CD4-positive, alpha-beta T cell treated with Interleukin-15 for 4 hours (primary cell): ENCODE data around the gene FRMD1.

ENCODE experiments used
- DNase-seq: peaks from one replicate; pipeline ENCODE4 v3.0.0-alpha.2; 2020; ENCODE audit warnings: low spot score

Gene FRMD1

DNA sequence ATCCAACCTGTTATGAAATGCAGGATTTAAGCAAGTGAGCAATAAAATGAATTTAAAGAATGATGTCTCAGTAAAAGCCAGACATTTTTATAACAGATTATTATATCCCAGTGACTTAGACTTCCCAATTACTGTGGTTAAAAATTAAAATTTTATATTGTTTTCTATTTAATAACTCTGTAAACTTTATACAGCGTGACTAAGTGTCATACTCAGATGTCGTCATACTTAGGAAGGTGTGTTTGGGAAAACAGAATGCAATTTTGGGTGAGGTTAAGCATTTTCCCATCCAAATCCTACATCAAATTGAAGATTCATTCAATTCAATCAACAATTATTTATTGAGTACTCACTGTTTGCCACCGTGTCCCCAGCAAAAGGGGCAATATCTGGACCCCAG, 31.4 kb upstream of the FRMD1 start:
- DNase-seq, result no peak

DNA sequence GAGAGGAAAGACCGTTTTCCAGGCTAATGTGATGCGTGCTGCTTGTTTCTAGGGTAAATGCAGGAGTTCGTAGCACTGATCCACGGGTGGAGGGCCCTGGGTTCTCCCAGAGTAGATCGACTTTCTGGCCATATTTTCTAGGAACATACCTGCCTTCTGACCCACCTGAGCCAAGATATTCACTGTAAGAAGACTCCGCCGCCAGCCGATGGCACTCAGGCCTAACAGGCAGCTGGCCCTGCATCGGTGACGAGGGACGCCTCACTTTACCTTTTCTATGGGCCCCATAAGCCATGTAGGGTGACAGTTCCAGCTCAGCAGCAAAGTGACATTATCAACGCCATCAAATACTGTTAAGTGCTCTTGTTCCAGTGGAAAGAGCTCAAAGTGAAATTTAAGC, 30.2 kb upstream of the FRMD1 start:
- no peak for DNase-seq

DNA sequence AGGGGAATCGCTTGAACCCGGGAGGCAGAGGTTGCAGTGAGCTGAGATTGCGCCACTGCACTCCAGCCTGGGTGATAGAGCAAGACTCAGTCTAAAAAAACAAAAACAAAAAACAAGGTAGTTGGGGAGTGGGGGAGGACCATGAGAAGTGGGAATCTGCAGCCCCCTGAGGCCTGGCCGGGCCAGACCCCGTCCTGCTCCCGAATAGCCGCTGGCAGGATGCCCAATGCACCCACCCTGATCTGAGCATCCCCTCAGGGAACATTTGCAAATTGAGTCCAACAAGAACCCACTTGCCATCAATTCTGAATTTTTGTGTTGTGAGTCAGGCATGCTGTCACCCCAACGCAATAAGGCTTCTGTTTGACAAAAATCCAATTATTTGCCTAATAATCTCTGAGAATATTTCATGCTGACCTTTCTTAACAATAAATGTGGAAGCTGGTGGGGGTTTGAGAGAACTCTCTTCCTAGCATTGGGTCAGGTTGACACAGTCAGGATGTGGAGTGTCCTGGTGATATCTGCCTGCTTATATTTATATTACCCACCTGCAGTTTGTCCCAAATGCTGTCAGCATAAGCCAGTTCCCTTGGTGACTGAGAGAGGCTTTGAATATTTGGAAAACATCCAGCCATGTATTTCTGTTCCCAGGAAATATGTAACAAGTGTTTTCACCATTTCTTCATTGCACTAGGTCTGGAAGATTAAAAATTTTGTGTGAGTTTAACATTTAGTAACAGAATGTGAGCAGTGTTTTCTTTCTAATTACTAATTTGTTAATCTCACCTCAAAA, 28.4 kb upstream of the FRMD1 start:
- no peak for DNase-seq

DNA sequence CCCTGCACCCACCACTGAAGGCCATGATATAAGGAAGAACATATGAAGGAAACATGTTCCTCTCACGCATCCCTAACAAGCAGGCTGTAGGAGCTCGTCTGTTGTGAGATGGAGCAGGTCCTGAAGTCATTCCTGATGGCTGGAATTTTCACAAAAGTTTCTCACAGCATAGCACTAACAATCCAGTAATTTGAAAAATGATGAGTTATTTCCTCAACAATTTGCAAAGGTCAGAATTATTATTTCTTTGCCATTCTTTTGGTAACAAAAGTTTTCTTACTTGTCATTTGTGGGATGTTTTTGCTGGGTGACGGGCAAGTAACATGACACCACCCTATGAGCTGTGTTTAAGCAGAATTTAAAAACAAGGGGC, 27.6 kb upstream of the FRMD1 start:
- DNase-seq, result no peak

DNA sequence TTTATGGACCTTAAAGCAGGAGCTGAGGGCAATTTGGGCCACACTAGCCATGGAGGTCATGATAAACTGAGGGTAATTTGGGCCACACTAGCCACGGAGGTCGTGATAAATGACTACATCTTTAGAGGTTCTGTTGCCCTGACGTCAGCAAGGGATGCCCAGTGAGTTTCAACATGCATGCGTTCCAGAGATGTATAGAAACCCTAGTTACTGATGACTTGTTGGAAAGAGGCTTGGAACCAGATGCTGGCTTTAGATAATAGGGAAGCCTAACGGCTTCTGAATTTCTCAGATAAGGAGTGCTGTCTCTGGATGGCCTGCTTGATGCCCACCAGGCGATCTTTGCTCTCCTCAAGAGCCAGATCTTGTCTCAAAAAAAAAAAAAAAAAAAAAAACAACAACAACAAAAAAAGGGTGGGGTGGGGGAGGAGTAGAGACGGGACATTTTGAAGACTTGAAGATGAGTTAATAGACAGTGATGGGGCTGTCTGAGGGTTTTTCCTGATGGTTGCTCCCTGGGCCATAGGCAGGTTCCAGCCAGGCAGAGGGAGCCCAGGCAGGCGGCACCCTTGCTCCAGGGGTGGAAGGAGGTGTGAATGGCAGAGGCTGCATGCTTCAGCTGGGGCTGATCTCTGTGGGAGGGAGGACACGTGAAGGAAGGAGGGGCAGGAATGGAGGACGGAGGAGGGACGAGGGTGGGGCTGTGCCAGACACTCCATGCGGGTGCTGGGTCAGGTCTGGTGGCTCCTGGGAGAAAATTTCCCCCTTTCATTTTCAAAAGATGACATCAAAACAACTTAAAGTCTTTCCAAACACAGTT, 27.0 kb upstream of the FRMD1 start:
- DNase-seq, result no peak

DNA sequence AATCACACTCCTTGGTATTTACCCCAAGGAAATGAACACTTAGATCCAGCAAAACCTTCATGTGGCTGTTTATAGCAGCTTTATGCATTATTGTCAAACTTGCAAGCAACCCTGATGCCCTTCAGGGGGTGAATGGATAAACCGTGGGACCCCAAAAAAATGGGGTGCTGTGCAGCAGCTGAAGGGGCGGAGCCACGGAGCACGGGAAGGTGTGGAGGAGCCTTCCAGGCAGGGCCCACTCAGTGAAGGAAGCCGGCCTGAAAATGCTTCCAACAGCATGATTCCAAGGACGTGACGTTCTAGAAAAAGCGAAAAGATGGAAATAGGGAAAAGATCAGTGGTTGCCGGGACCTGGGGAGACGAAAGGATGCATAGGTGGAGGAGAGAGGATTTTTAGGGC, 25.6 kb upstream of the FRMD1 start:
- DNase-seq, result no peak

DNA sequence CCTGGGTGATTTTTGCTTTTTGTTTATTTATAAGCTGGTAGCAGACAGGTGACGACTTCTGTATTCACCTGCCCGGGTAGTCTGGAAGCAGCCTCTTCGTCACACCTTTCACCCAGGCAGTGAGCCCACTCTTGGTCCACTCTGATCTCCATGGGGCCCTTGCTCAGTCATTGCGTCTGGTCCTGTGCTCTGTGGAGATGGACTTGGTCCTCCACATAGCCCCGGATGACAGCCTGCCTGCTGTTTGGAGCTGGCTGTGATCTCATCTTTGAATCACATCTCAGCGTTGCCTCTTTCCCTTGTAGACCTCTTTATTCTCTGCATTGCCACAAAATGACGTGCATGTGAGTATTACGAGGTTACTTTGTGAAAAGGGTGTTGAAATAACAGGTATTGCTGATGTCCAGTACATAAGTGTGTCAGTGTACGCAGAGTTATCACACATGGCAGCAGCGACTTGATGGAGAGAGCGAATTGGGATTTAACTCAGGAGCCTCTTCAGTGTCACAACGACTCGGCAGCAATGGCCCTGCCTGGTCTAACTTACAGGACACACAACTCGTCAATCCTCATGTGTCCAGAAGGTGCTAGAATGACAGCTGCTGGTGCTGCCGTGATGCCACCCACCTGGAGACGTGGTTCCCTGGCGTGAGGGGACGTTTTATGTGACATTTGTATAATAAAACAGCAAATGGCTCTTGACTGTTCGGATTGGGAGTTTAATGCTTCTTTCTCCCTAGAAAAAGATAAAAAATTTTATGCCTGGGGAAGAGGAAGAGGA, 24.2 kb upstream of the FRMD1 start:
- DNase-seq, result no peak

DNA sequence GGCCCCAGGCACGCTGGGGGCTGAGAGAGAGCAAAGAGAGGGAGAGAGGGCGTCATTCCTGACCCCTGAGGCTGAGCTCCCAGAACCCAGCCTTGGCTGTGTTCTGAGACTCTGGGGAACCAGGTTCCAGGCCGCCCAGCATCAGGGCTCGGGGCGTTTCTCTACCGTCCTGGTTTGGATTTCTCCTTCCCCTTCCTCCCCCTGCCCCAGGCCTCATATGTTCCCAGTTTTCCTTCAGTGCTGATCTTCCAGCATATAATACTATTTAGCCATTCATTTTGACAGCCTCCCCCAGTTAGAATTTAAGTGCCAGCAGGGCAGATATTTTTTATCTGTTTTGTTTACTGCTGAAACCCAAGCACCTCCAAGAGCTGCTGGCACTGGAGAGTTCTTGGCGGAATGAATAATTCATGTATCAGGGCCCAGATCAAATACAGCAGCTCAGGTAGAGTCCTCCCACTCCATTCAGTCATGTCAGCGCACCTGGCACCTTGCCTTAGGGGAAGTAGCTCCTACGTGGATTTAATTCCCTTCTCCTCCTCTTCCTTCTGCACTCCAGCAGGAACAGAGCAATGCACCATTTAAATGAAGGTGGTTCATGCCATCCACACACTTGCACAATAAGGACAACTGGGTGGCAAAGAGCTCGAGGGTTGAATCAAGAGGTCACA, 23.4 kb upstream of the FRMD1 start:
- DNase-seq, result no peak

DNA sequence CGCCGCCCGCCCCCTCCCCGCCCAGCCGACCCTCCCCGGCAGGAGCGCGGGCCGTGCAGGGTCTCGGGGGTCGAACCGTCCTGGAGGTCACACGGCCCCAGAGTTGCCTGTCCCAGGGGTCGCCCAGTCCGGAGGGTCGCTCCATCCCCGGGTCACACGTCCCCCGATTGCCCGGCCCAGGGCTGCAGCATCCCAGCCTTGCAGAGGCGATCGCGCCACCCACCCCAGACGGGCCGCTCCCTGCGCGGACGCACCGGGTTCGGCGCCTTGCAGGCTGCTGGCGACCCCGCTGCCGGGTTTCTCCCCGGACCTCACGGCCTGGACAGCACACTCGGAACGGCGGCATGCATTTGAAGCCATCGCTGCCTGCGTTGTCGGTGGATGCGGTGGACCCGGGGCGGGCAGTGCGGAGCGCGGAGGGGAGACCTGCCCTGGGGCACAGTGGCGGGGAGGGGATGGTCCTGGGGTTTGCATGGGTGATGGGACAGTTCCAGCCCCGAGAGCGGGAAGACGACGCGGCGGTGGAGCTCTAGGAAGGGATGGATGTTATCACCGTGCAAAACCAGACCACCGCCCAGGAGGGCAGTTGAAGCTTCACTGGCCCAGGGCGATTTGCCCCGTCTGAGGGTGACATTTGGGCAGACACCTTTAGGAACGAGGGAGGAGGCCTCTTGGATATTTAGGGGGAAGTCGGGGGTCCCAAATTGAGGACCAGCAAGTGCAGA, 22.7 kb upstream of the FRMD1 start:
- DNase-seq, result no peak

DNA sequence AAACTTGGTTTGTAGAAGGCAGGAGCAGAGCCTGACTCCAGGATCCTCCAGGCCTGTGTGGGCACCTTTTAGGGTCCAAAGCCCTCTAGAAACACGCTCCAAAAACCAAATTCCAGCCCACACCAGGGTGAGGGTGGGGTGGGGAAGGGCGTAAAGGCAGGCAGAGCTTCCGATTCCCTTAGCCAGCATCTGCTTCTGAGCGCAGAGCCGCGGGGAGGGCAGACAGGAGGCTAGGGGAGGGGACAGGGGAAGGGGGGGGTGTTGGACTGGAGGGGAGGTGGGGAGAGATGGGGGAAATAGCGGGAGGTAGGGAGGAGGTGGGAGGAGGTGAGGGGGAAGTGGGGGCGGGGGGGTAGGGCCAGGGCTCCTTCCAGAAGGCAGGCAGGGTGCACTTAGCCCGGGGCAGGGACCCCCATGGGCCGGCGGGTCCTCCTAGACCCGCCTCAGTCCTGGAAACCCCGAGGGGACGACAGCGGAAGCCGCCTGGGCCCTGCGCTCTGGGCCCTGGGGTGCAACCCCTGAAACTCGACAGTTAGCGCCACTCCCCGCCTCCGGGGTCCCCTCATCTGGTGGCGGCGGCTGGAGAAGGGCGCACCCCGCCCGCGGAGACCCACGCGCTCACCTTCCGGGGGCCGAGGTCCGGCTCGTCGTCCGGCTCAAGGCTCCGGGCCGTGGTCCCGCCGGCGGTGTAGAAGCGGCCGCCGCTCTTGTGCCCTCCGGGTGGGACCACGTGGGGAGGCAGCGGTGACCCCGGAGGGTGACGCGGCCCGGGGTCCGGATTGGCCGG, 22.0 kb upstream of the FRMD1 start:
- no peak for DNase-seq

DNA sequence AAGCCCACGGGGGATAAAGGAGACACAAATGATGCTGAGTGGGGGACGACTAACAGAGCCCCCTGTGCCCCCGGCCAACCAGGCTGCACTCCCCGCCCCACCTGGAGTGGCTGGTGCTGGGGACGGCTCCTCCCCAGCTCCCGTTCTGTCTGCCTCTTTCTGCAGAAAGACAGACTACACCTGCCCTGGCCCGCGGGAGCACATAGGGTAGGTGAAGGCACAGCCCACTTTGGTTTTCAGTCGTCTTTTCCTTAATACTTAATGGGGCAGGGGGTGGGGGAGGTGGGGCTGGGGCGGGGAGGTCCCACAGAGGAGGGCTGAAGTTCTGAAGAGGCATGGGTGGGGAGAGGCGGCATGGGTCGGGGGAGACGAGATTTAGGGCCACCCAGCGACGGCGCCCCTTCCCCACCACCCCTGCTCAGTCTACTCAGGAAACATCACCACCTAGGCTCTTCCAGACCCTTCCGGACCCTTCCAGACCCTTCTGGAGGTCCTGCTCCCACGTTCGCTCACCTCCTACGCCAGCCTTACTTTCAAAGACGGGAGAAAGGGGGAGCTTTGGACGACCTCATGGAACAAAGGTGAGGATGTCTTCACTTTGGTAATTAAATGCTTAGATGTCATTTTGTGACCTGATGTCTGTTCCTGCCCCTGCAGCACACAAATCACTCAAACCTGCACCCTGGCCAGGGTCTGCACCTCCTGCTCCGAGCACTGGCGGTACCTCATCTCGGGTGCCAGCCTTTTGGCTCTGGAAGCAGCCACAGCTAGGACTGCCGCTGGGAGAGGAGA, 21.2 kb upstream of the FRMD1 start:
- no peak for DNase-seq

DNA sequence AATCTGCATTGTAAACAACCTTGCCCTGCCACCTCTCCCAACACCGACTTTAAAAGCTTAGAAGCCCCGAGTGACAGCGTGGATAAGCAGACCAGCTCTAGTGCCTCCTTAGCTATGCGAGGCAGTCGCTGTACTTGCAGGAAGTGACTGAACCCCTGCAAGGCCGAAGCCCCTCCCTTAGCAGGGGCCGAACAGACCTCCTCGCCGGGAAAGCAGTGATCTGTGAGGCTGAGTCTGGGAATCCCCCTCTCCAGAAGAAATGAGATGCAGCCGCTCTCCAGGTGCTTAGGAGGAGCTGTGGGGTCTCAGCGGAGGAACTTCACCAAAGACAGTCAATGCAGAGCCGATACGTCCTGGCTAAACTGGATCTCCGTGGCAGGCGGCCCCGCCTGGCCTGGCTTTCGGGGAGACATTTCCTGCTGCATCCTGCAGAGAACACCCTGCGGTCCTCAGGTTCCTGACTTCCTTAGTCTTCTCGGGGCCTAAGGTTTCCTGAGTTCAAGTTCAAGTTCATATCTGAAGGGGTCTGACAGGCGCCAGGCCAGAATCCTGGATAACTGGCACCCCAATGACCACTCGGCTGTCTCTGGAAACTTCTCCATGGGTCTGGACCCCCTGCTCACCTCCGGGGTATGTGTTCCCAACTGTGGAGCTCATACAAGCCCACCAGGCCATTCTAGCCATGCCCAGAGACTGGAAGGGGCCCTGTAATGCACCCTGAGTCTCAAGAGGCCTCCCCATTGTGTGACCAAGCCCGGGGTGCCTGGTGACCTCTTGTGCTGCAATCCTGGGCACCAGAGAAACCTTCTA, 20.4 kb upstream of the FRMD1 start:
- no peak for DNase-seq

DNA sequence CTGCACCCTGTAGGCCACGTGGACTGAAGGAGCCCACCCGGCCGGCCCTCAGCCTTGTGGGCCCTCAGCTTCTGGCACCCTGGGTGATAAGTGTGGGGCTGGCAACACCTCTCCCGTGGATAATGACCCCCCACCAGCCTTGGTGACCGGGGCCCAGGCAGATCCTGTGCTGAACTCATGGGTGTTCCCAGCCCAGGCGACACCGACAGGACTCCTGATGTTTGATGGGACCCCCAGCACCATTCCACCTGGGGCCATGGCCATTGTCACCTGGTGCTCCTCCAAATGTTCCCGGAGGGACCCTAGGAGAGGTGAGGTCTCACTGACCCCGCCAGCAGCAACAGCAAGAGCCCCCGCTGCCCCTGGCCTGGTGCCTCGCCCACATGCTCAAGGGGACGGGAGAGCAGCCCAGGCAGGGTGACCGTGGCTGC, 19.4 kb upstream of the FRMD1 start:
- no peak for DNase-seq

DNA sequence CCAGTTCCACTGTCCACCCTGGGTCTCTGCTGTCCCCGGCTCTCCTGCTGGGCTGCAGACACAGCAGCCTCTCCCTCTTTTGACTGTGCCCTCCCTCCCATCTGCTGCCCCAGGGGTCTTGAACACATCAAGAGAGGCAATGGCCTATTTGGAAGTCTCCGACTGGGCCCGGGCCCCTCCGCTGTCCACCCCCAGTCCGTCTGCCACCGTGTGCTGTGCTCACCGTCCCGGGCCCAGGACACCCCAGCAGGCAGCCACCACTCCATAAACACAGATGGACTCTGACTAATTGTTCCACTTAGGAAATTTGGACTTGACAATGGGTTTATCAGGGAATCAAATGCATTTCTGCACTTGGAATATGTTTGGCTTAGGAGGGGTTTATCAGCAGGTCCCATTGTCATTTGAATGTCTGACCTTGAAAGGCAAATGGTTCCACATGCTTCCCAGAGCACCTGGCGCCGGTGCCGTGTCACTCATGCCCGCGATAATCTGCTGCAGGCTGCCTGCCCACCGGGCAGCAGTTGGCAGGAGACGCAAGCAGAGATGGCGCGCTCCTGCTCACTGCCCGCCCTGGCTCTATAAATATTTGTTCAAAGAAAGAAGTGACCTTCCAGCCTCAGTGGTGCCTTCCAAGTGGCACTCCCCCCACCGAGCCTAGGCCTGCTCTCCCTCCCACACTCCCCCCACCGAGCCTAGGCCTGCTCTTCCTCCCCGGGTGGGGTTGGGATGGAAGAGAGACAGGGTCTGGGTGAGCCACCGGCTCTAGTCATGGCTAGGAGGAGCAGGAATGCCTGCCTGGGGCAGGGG, 18.8 kb upstream of the FRMD1 start:
- no peak for DNase-seq

DNA sequence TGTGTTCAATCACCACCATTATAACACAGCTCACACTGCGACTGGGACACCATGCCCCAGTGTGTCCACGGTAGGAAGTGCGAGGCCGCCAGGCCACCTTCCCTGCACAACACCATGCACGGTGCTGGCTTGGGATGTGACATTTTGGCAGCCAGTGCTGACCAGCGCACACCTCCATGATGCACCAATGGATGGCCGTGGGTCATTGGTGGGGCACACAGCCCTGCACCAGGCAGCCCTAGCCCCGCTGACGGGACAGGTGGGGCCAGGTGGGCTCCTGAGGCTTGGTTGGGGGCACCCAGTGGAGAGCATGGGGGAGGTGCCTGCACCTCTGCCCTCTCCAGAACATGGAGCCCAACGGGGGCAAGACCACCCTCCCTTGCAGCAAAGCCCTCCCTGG, 18.2 kb upstream of the FRMD1 start:
- no peak for DNase-seq

DNA sequence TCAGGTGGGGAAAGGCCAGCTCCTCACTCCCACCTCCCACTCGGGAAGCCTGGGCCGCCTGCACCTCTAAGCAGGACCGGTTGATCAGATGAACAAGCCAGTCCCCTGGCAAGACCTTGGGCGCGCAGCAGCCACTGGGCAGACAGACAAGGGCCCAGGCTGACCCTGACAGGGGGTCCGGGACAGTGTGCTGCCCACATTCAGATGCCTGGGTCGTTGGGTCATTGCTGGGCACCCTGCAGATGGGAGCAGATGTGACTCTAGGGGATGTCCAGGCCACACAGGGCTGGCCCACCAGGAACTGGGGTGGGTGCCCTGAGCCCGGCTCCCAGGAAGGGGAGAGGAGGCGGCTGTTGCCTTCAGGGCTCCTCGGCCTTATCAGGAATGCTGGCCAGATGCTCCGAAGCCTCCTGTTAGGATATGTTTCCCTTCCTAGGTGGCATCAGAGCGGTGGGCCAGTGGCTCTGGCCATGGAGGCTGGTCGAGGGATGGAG, 17.3 kb upstream of the FRMD1 start:
- no peak for DNase-seq

DNA sequence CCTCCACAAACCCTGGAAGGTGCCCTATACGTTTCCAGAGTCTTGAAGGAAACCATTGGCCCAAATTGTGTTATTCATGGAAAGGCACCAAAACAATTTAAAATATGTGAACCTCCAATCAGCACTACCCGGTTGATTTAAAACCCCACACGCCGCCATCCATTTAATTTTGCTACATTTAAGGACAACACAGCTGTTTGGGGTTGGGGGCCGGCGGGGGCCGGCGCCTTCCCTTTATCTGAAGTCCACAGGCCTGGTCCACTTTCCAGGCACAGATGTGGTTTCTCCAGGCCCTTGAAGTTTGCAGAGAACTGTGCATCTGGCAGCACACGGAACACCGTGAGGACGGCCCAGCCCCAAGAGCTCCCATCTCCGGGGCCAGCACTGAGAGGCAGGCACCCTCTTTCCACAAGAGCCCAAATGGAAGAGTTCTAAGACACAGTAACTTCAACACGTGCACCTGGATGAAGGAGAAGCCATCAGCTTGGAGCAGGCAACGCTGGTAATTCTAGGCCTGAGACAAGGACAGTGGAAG, 16.8 kb upstream of the FRMD1 start:
- DNase-seq, result no peak
